ENCODE data around the gene ADAR. TPM values are rescaled to one million over a fixed set of nuclear protein-coding genes. Genes with fewer than 3 reads are reported as not detected.

Gene ADAR
- total and polyA plus RNA-seq, 2 experiments from 2014 or later = 96.4 to 188 TPM

- Histone ChIP-seq H3K36me3 (ENCODE audit: insufficient read depth) (peaks cover 6% of the 10 kb centered on the region; the same call in 1 of the 2 replicates), H3K4me1 (ENCODE audit: insufficient read depth) (peaks cover 29% of the 10 kb centered on the region), H3K9me2 (ENCODE audit: insufficient read depth) (no peaks in the 10 kb centered on the region), H3K4me3 (no peak overlapping the region), H3K79me2 (replicated peaks; ENCODE audit: insufficient read depth) (peaks cover 78% of the 10 kb centered on the region), H4K20me1 (replicated peaks; ENCODE audit: insufficient read depth) (peaks cover 40% of the 10 kb centered on the region), H2AFZ (no peak overlapping the region), H3K27ac (ENCODE audit: low read depth) (no peak overlapping the region), H3K4me2 (no peak overlapping the region), H3K27me3 (ENCODE audit: insufficient read depth) (no peaks in the 10 kb centered on the region), H3F3A (replicated peaks; ENCODE audit: low read depth) (peaks cover 12% of the 10 kb centered on the region; the same call in 1 of the 2 replicates)
- peaks cover 13% of the 10 kb centered on the region for H3K27me3 Mint-ChIP-seq (ENCODE audit: insufficient read depth, low read depth, poor library complexity)
- DNase-seq (ENCODE audit: low spot score) (no peak), ATAC-seq (no peak)
- H3K4me1 Mint-ChIP-seq = peaks cover 55% of the 10 kb centered on the region
- H3K36me3 Mint-ChIP-seq (ENCODE audit: low read depth) = peaks cover 40% of the 10 kb centered on the region
- TF ChIP-seq STAT1 (IDR thresholded peaks at IDR 0.05; ENCODE audit: unreplicated experiment) (no peak), EZH2phosphoT487 (IDR thresholded peaks at IDR 0.05; ENCODE audit: unreplicated experiment) (no peak), ZNF331 (CRISPR knock-in tag; IDR thresholded peaks at IDR 0.05; ENCODE audit: low read depth) (no peak), NANOG (IDR thresholded peaks at IDR 0.05; ENCODE audit: borderline replicate concordance) (no peak), ZNF114 (CRISPR knock-in tag; IDR thresholded peaks at IDR 0.05) (no peak), CREB1 (CRISPR knock-in tag; IDR thresholded peaks at IDR 0.05; ENCODE audit: low read depth) (no peak), EZH2 (IDR thresholded peaks at IDR 0.05; ENCODE audit: low read depth, unreplicated experiment) (no peak), ETS1 (IDR thresholded peaks at IDR 0.05) (no peak), JUNB (IDR thresholded peaks at IDR 0.05; ENCODE audit: unreplicated experiment) (no peak), ZNF462 (CRISPR knock-in tag; IDR thresholded peaks at IDR 0.05) (no peak)
- H3K4me3 Mint-ChIP-seq = no peak overlapping the region
- H3K9me3 Mint-ChIP-seq = no peaks in the 10 kb centered on the region; the same call in 2 of the 3 replicates
- H3K27ac Mint-ChIP-seq = no peak overlapping the region
Measured at GRCh38 chr1:154605534-154605933, 2.5 kb downstream of the ADAR start.

All from GM23338 (cell line).